Measurements from ENCODE around the gene PRPS1. TPM values are rescaled to one million over a fixed set of nuclear protein-coding genes. Genes with fewer than 3 reads are reported as not detected.
A peak's percentile ranks its signal among the peaks of the same experiment; 100 is the strongest.

The PRPS1 gene
- 10 to 100 TPM; 68.9 to 73.4 TPM for total RNA-seq

DNA sequence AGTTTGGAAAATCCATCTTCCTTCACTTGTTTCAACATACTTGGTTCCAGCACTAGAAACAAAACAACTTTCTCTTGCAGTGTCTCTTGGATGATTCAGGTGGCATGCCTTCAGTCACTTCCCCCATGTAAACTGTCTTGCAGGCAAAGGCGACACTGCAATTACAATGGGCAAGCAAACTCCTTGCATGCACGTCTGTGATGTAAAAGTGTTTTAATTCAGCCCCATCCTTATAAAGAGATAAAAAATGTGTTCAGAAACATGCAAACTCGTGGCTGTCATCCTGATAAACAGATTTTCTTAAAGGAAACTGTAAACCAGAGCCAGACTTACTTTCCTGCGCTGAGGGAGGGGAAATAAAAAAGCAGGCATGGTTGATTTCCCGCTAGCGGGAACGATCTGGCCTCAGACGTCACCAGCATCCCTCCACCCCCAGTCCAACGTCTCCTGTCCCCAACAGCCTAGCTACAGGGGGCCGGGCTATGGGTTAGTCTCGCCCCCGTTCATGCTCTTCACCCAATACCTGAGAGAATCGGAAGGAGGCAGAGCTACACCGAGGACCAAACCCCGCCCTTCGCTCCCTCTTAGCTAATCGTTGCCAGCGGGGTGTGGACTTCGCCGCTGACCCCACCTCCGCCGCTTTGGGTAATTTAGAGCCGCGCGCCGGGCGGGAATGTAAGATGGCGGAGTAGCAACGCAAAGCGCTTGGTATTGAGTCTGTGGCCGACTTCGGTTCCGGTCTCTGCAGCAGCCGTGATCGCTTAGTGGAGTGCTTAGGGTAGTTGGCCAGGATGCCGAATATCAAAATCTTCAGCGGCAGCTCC, at the start of gene PRPS1:
TSS of gene PRPS1 (plus strand) at position 673 of the 824 bp plus-strand sequence. CDS start at position 792, 119 bp downstream.
- H3K27me3 Mint-ChIP-seq = no peaks in the 10 kb centered on the region
- ChIA-PET POLR2A (interaction anchor here (1.1 to 1.3 kb wide), 2 partner anchors 148 to 178 kb away, joined by 3 to 4 read pairs; partner anchors contain the start of gene TSC22D3), CTCF (interaction anchor here (0.6 to 1.7 kb wide), 4 partner anchors 13 to 593 kb away, joined by 3 to 4 read pairs (median 4); partner anchors contain the start of gene NCBP2L)
- peaks cover 2% of the 10 kb centered on the region for H3K36me3 Mint-ChIP-seq (ENCODE audit: low read depth)
- no peaks in the 10 kb centered on the region for H3K9me3 Mint-ChIP-seq
- DNase-seq = peak; percentile 93
- H3K4me1 Mint-ChIP-seq = peaks cover 27% of the 10 kb centered on the region
- peak within 1 kb of the TSS; percentile 97 for H3K27ac Mint-ChIP-seq
- peak within 1 kb of the TSS; percentile 93 for H3K4me3 Mint-ChIP-seq

DNA sequence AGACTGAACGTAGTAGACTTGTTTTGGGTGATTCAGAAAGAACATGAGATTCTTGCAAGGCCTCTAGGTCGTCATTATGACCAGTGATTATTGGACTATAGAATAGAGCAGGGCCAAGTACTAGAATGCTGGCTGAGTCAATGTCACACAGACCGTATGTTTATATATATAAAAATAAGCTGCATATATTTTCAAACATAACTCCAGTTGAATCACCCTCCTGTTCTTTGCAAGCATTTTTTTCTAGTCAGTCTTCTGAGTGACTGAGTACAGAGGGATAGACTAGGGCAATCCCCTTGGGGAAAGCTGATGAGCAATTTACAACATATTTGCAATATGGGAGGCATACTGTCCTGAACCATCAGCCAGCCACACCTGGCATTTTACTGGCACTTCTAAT, 48.4 kb upstream of the PRPS1 start:
- Mint-ChIP-seq H3K9me3 (no peaks in the 10 kb centered on the region), H3K27me3 (no peaks in the 10 kb centered on the region), H3K4me3 (no peak overlapping the region), H3K27ac (no peak overlapping the region), H3K4me1 (peaks cover 2% of the 10 kb centered on the region), H3K36me3 (ENCODE audit: low read depth) (no peaks in the 10 kb centered on the region)
- no peak for DNase-seq
- POLR2A ChIA-PET = no interaction called here
- CTCF ChIA-PET = no interaction called here

DNA sequence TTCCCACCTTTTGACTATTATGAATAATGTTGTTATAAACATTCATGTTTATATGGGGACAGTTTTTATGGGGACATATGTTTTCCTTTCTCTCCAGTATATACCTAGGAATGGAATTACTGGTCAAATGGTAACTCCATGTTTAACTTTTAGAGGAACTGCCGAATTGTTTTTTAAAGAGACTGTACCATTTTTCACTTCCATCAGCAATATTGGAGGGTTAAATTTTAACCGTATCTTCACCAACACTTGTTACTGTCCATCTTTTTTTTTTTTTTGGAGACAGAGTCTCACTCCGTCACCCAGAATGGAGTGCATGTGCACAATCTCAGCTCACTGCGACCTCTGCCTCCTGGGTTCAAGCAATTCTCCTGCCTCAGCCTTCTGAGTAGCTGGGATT, 46.4 kb upstream of the PRPS1 start:
- Mint-ChIP-seq H3K27me3 (no peaks in the 10 kb centered on the region), H3K27ac (no peak overlapping the region), H3K4me1 (no peaks in the 10 kb centered on the region), H3K36me3 (ENCODE audit: low read depth) (no peaks in the 10 kb centered on the region), H3K9me3 (no peaks in the 10 kb centered on the region), H3K4me3 (no peak overlapping the region)
- no peak for DNase-seq
- ChIA-PET POLR2A (no interaction called here), CTCF (no interaction called here)

DNA sequence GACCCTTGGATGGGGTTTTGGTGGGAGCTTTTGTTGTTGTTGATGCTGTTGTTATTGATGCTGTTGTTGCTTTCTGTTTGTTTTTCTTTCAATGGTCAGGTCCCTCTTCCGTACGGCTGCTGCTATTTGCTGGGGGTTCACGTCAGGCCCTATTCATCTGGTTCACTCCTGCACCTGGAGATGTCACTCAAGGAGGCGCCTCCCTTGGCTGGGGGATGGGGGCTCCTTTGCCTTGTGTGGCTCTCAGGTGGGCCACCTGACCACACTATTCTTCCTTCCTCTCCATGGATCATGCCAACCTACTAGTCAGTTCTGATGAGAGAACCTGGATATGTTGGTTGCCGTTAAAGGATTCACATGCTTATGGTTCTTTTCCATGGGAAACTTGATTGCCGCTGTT, 39.1 kb upstream of the PRPS1 start:
- Mint-ChIP-seq H3K9me3 (no peaks in the 10 kb centered on the region), H3K27me3 (peaks cover 9% of the 10 kb centered on the region), H3K36me3 (ENCODE audit: low read depth) (no peaks in the 10 kb centered on the region), H3K4me3 (no peak overlapping the region), H3K4me1 (no peaks in the 10 kb centered on the region), H3K27ac (no peak overlapping the region)
- CTCF ChIA-PET = no interaction called here
- POLR2A ChIA-PET = no interaction called here
- DNase-seq = no peak

DNA sequence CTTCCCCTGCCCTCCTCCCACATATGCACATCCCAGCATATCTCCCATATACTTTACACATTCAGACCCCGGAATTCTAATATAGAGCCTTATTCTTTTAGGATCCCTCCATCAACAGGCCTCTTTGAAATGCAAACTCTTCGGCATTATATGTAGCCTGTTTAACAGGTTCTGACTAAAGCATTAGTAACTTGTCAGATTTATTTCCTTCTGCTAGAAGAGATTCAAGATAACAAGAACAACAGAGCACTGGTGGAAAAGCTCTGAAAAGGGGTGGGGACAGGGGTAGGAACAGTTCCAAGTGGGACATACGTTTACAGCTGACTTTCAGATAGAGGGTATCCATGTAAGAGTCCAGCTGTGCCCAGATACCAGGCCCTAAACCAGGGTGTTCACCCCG, 31.7 kb upstream of the PRPS1 start:
- H3K4me1 Mint-ChIP-seq = no peaks in the 10 kb centered on the region
- POLR2A ChIA-PET = no interaction called here
- no peak overlapping the region for H3K27ac Mint-ChIP-seq
- CTCF ChIA-PET = no interaction called here
- H3K27me3 Mint-ChIP-seq = peaks cover 2% of the 10 kb centered on the region
- DNase-seq = no peak
- no peaks in the 10 kb centered on the region for H3K36me3 Mint-ChIP-seq (ENCODE audit: low read depth)
- no peaks in the 10 kb centered on the region for H3K9me3 Mint-ChIP-seq
- H3K4me3 Mint-ChIP-seq = no peak overlapping the region

DNA sequence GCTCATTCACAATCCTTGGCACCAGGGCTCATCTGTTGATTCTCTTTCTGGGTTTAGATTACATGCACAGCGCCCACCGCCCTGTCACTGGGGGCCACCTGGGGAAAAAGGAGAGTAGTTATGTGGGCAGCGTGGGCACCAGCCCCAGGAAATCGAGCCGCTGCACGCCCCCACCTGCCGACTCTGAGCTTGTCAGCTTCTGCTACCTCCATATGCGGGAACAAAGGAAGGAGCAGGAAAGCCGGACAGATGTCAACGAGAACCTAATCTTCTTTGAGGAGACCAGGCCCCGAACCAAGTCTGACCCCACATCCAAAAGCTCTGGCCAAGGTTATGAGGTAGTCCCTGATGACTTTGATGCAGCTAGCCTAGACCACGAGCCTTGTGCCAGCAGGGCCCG, 31.0 kb upstream of the PRPS1 start:
- H3K27me3 Mint-ChIP-seq = peaks cover 2% of the 10 kb centered on the region
- DNase-seq = no peak
- no peaks in the 10 kb centered on the region for H3K4me1 Mint-ChIP-seq
- POLR2A ChIA-PET = no interaction called here
- no peak overlapping the region for H3K27ac Mint-ChIP-seq
- no peaks in the 10 kb centered on the region for H3K9me3 Mint-ChIP-seq
- no peaks in the 10 kb centered on the region for H3K36me3 Mint-ChIP-seq (ENCODE audit: low read depth)
- no peak overlapping the region for H3K4me3 Mint-ChIP-seq
- CTCF ChIA-PET = no interaction called here

DNA sequence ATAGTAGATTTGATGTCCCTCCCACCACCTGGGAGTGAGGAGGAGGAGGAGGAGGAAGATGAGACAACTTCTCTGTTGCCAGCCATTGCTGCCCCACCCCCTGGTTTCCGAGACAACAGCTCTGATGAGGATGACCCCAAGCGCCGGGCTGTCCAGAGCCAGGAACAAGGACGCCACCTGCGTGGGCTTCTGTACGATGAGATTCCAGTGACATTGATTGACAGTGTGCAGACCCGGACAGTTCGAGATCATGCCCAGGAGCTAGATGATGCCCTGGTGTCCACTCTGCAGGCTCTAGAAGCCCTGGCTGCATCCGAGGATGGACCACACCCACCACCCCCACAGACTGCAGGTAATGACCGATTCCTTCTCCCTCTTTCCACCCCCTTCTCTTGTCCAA, 30.5 kb upstream of the PRPS1 start:
- H3K27ac Mint-ChIP-seq = no peak overlapping the region
- peaks cover 2% of the 10 kb centered on the region for H3K27me3 Mint-ChIP-seq
- H3K36me3 Mint-ChIP-seq (ENCODE audit: low read depth) = no peaks in the 10 kb centered on the region
- no peaks in the 10 kb centered on the region for H3K4me1 Mint-ChIP-seq
- CTCF ChIA-PET = no interaction called here
- no peaks in the 10 kb centered on the region for H3K9me3 Mint-ChIP-seq
- DNase-seq = no peak
- POLR2A ChIA-PET = no interaction called here
- no peak overlapping the region for H3K4me3 Mint-ChIP-seq

DNA sequence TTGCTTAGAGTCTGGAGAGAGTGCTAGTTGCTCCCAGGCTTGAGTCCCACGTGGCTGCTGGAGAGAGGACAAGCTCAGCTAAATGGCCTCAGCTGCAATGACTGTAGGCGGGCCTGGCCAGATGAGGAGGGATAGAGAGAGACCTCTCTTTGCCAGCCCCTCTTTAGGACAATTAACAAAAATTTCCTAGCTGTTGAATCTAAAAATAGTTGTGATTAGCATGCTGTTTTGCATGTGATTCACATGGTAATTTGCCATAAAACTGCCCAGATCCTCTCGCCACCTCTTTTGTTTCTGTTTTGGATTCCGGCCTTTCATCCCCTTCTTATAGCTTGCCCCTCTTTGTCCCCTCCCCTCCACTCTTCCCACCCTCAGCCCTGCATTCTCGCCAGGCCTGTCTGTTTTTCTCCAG, 28.9 kb upstream of the PRPS1 start:
- Mint-ChIP-seq H3K27ac (no peak overlapping the region), H3K27me3 (no peaks in the 10 kb centered on the region), H3K9me3 (no peaks in the 10 kb centered on the region), H3K4me1 (no peaks in the 10 kb centered on the region), H3K4me3 (no peak overlapping the region), H3K36me3 (ENCODE audit: low read depth) (no peaks in the 10 kb centered on the region)
- CTCF ChIA-PET = no interaction called here
- no peak for DNase-seq
- POLR2A ChIA-PET = no interaction called here

DNA sequence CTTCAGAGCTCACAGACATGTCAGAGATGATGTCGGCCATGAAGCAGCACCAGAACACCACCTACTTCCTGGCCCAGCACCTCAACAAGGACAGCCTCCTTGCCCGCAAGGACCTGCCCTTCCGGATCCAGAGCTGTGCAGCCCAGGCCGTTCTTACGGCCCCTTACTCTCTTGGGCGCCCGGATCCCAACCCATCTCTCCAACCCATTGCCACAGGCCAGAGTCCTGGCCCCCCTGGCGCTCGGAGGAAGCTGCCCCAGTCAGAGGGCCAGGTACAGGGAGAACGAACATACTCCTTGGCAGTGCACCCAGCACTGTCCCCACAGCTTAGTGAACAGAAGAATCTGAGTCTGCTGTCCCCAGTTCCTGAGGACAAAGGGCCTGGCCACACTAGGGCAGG, 27.9 kb upstream of the PRPS1 start:
- Mint-ChIP-seq H3K27me3 (no peaks in the 10 kb centered on the region), H3K36me3 (ENCODE audit: low read depth) (no peaks in the 10 kb centered on the region), H3K9me3 (no peaks in the 10 kb centered on the region), H3K27ac (no peak overlapping the region), H3K4me3 (no peak overlapping the region), H3K4me1 (no peaks in the 10 kb centered on the region)
- DNase-seq = no peak
- ChIA-PET POLR2A (no interaction called here), CTCF (interaction anchor here (0.6 kb wide), 1 partner anchor 16 kb away, joined by 3 read pairs; no protein-coding TSS in a partner anchor)

DNA sequence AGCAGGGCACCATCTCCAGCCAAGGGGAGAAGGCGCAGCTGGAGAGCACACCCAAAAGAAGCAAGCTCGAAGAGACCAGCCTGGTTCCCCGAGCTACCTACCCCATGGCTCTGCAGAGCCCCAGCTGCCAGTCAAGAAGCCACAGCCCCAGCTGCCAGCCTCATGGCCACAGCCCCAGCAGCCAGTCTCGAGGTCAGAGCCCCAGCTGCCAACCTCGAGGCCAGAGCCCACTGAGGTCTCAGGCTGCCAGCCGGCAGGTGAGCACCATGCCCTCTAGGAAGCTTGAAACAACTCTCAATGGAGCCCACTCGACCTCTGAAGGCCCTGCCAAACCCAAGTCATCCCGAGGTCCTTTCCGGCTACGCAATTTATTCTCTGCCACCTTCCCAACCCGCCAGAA, 27.0 kb upstream of the PRPS1 start:
- Mint-ChIP-seq H3K9me3 (no peaks in the 10 kb centered on the region), H3K27me3 (no peaks in the 10 kb centered on the region), H3K27ac (no peak overlapping the region), H3K36me3 (ENCODE audit: low read depth) (no peaks in the 10 kb centered on the region), H3K4me1 (no peaks in the 10 kb centered on the region), H3K4me3 (no peak overlapping the region)
- ChIA-PET POLR2A (no interaction called here), CTCF (no interaction called here)
- no peak for DNase-seq

DNA sequence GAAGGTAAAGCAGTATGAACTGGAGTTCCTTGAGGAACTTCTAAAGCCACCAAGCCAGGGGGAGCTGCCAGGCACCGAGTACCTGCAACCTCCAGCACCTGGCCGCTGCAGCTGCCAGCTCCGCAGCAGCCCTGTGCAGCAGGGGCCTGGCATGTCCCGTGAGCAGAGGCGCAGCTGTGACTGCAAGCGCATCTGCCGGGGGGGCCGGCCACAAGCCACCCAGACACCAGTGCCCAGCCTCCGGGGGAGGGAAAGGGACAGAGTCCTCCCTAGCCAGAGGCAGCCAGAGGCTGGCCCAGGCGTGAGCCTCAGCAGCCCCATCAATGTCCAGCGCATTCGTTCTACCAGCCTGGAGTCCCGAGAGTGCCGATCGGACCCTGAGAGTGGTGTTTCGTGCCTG, 26.6 kb upstream of the PRPS1 start:
- no peak for DNase-seq
- Mint-ChIP-seq H3K9me3 (no peaks in the 10 kb centered on the region), H3K4me1 (no peaks in the 10 kb centered on the region), H3K4me3 (no peak overlapping the region), H3K27ac (no peak overlapping the region), H3K27me3 (no peaks in the 10 kb centered on the region), H3K36me3 (ENCODE audit: low read depth) (no peaks in the 10 kb centered on the region)
- CTCF ChIA-PET = no interaction called here
- POLR2A ChIA-PET = no interaction called here

DNA sequence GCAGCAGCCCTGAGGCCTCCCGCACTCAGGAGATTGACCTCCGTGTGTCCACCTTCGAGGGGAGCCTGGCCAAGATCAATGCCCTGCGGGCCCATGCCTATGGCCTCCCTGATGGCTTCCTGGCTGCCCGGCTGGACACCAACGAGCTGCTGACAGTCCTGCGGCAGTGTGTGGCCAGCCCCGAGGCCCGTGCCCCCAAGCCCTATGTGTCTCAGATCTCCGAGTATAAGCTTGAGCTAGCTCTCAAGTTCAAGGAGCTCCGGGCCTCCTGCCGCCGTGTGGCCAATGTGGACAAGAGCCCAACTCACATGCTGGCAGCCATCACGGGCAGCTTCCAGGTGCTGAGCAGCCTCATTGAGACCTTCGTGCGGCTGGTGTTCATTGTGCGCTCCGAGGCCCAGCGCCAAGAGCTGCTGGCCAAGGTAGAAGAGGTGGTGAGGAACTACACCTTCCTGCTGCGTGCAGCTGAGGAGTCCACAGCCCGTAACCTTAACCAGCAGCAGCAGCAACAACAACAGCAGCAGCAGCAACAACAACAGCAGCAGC, 25.5 kb upstream of the PRPS1 start:
- Mint-ChIP-seq H3K27ac (no peak overlapping the region), H3K36me3 (ENCODE audit: low read depth) (no peaks in the 10 kb centered on the region), H3K27me3 (no peaks in the 10 kb centered on the region), H3K4me1 (no peaks in the 10 kb centered on the region), H3K4me3 (no peak overlapping the region), H3K9me3 (no peaks in the 10 kb centered on the region)
- CTCF ChIA-PET = interaction anchor here (0.5 kb wide), 1 partner anchor 16 kb away, joined by 3 read pairs; no protein-coding TSS in a partner anchor
- no peak for DNase-seq
- POLR2A ChIA-PET = no interaction called here

DNA sequence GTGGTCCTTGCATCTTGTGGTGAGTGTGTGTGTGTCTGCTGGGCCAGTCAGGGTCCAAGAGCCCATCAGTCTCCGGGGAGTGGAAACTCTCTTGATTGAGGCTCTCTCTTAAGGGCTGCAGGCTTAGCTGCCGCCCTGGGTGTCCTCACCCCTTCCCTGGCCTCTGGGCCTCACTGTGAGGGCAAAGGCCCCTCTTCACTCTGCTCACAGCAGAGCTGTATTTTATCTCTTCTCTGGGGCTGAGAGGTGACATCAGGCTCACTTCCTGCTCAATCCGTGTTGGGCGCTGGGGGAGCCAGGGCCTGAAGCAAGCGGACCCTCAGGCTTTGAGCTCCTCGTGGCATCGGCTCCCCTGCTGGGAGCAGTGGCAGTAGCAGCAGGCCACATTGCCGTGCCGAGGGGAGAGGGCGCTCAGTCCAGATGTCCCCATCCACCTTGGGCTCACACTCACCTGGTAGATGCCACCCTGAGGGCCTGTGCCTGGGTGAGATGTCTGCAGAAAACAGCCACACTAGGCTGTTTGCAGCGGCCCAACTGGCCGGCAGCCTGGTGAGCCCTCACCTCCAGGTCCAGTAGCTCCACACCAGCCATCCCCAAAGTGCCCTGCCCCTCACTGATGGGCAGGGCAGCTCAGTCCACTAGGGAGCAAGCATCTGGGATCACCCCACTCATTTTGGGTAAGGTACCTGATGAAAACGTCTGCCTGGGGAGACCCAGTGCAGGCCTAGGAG, 24.7 kb upstream of the PRPS1 start:
- Mint-ChIP-seq H3K36me3 (ENCODE audit: low read depth) (no peaks in the 10 kb centered on the region), H3K4me1 (no peaks in the 10 kb centered on the region), H3K4me3 (no peak overlapping the region), H3K27me3 (no peaks in the 10 kb centered on the region), H3K9me3 (no peaks in the 10 kb centered on the region), H3K27ac (no peak overlapping the region)
- ChIA-PET CTCF (no interaction called here), POLR2A (no interaction called here)
- no peak for DNase-seq
